Measurements from ENCODE around the gene EFCAB14.

Gene EFCAB14

DNA sequence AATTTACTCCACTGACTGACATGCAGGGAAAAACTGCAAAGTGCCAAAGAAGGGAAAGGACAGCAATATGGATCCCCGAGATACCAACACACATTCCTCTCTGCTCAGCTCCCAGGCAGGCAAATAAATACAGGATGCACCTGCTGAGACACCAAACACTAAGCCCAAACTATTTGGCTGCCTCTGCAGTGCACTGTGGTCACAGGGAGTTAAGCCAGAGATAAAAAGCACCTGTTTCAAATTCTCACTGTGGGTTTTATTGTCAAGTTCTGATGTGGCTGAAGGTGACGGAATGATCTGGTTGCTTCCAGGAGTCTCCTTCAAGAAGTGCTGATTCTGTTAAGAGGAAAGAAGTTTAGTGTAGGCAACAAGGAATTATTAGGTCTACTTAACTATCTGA is 29.6 kb downstream of the EFCAB14 start:
- H3K27me3 ChIP-seq (ENCODE audit: control insufficient read depth in 5 of 5, insufficient read depth in 4 of 5, low read length in 5 of 5): no peaks in the 10 kb centered on the region
- H3K36me3 ChIP-seq (ENCODE audit: control insufficient read depth in 5 of 5, insufficient read depth in 5 of 5, low read length in 5 of 5): peaks cover 42 to 74% (median 63%) of the 10 kb centered on the region in 5 donors
- H3K4me1 ChIP-seq (ENCODE audit: control insufficient read depth in 5 of 5, insufficient read depth in 5 of 5, low read length in 5 of 5): peaks cover 4 to 51% (median 31%) of the 10 kb centered on the region in 5 donors
- no peaks in the 10 kb centered on the region for H3K9me3 ChIP-seq (ENCODE audit: control insufficient read depth in 5 of 5, low read length in 5 of 5)
- no peak overlapping the region for H3K27ac ChIP-seq (ENCODE audit: low read depth, low read length)
- H3K9ac ChIP-seq (ENCODE audit: low read length in 5 of 5): no peak overlapping the region
- H3K4me3 ChIP-seq (ENCODE audit: low read depth in 1 of 5, low read length in 5 of 5): no peak overlapping the region

DNA sequence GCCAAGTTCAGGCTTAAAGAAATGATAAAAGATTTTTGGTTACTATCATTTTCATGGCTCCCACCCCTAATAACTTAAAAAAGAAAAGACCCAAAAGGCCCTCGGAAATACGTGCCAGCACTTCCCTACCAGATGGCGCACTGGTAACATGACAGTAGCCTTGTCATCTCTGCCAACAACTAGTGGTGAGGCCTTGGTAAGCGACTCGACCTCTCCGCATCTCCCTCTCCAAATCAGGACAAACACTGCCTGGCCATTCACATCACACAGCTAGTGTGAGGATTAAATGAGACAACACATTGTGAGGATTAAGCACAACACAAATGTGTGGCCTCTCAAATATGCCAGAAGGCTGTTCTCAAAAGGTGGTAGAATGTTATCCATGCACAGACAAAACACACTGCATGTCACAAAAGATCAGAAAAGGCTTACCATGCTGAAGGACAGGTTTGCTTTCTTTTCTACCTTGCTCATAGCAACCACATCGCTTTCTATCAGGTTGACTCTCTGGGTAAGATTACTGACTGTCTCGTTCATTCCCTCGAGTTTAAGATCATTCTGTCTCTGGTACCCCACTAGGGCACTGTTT is 30.9 kb downstream of the EFCAB14 start:
- H3K4me1 ChIP-seq (ENCODE audit: control insufficient read depth in 5 of 5, insufficient read depth in 5 of 5, low read length in 5 of 5): peaks cover 4 to 51% (median 31%) of the 10 kb centered on the region in 5 donors
- H3K27me3 ChIP-seq (ENCODE audit: control insufficient read depth in 5 of 5, insufficient read depth in 4 of 5, low read length in 5 of 5): no peaks in the 10 kb centered on the region
- no peak overlapping the region for H3K9ac ChIP-seq (ENCODE audit: low read length in 5 of 5)
- H3K4me3 ChIP-seq (ENCODE audit: low read depth in 1 of 5, low read length in 5 of 5): no peak overlapping the region
- H3K9me3 ChIP-seq (ENCODE audit: control insufficient read depth in 5 of 5, low read length in 5 of 5): no peaks in the 10 kb centered on the region
- H3K36me3 ChIP-seq (ENCODE audit: control insufficient read depth in 5 of 5, insufficient read depth in 5 of 5, low read length in 5 of 5): peaks cover 49 to 87% (median 76%) of the 10 kb centered on the region in 5 donors
- no peak overlapping the region for H3K27ac ChIP-seq (ENCODE audit: low read depth, low read length)

GRCh38 chr1:46687093-46687659 is 31.7 kb downstream of the EFCAB14 start:
- Histone ChIP-seq H3K9me3 (ENCODE audit: control insufficient read depth in 5 of 5, low read length in 5 of 5) (no peaks in the 10 kb centered on the region), H3K4me3 (ENCODE audit: low read depth in 1 of 5, low read length in 5 of 5) (no peak overlapping the region), H3K36me3 (ENCODE audit: control insufficient read depth in 5 of 5, insufficient read depth in 5 of 5, low read length in 5 of 5) (peaks cover 53 to 92% (median 82%) of the 10 kb centered on the region in 5 donors), H3K9ac (ENCODE audit: low read length in 5 of 5) (no peak overlapping the region), H3K27me3 (ENCODE audit: control insufficient read depth in 5 of 5, insufficient read depth in 4 of 5, low read length in 5 of 5) (no peaks in the 10 kb centered on the region), H3K4me1 (ENCODE audit: control insufficient read depth in 5 of 5, insufficient read depth in 5 of 5, low read length in 5 of 5) (peaks cover 4 to 57% (median 28%) of the 10 kb centered on the region in 5 donors), H3K27ac (ENCODE audit: low read depth, low read length) (peak overlapping the region; percentile 14)

- H3K9me3 ChIP-seq (ENCODE audit: control insufficient read depth in 5 of 5, low read length in 5 of 5): no peaks in the 10 kb centered on the region
- H3K27me3 ChIP-seq (ENCODE audit: control insufficient read depth in 5 of 5, insufficient read depth in 4 of 5, low read length in 5 of 5): no peaks in the 10 kb centered on the region
- H3K4me1 ChIP-seq (ENCODE audit: control insufficient read depth in 5 of 5, insufficient read depth in 5 of 5, low read length in 5 of 5): peaks cover 4 to 60% (median 23%) of the 10 kb centered on the region in 5 donors
- H3K36me3 ChIP-seq (ENCODE audit: control insufficient read depth in 5 of 5, insufficient read depth in 5 of 5, low read length in 5 of 5): peaks cover 62 to 92% (median 81%) of the 10 kb centered on the region in 5 donors
- no peak overlapping the region for H3K4me3 ChIP-seq (ENCODE audit: low read depth in 1 of 5, low read length in 5 of 5)
- H3K27ac ChIP-seq (ENCODE audit: low read depth, low read length): peak overlapping the region; percentile 14
- no peak overlapping the region for H3K9ac ChIP-seq (ENCODE audit: low read length in 5 of 5)
Measured at GRCh38 chr1:46686255-46686654, 32.7 kb downstream of the EFCAB14 start.

DNA sequence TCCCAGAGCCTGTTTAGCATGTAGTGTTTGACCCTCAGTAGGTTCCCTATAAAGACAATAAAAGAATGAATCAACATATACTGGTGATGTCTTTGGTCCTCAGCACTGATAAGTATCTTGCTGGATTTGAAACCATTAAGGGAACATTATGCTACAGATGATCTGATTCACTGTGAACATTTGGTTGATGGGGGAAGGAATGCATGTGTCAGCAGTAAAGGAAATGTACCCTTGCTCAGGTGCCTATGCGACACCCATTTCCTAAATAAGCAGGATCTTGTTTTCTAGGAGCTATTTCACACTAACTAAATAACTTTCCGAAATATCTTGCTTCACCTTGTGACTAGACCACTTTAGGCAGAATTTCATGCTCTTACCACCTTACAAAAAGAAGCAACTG is 34.2 kb downstream of the EFCAB14 start:
- no peaks in the 10 kb centered on the region for H3K27me3 ChIP-seq (ENCODE audit: control insufficient read depth in 5 of 5, insufficient read depth in 4 of 5, low read length in 5 of 5)
- no peak overlapping the region for H3K27ac ChIP-seq (ENCODE audit: low read depth, low read length)
- H3K4me3 ChIP-seq (ENCODE audit: low read depth in 1 of 5, low read length in 5 of 5): no peak overlapping the region
- peaks cover 67 to 92% (median 83%) of the 10 kb centered on the region in 5 donors for H3K36me3 ChIP-seq (ENCODE audit: control insufficient read depth in 5 of 5, insufficient read depth in 5 of 5, low read length in 5 of 5)
- H3K4me1 ChIP-seq (ENCODE audit: control insufficient read depth in 5 of 5, insufficient read depth in 5 of 5, low read length in 5 of 5): peaks cover 1 to 55% (median 17%) of the 10 kb centered on the region in 5 donors
- H3K9me3 ChIP-seq (ENCODE audit: control insufficient read depth in 5 of 5, low read length in 5 of 5): no peaks in the 10 kb centered on the region
- H3K9ac ChIP-seq (ENCODE audit: low read length in 5 of 5): no peak overlapping the region

GRCh38 chr1:46682064-46682463 is 36.9 kb downstream of the EFCAB14 start:
- H3K27me3 ChIP-seq (ENCODE audit: control insufficient read depth in 5 of 5, insufficient read depth in 4 of 5, low read length in 5 of 5): no peaks in the 10 kb centered on the region
- peaks cover 0 to 30% (median 2%) of the 10 kb centered on the region in 5 donors for H3K4me1 ChIP-seq (ENCODE audit: control insufficient read depth in 5 of 5, insufficient read depth in 5 of 5, low read length in 5 of 5)
- no peaks in the 10 kb centered on the region for H3K9me3 ChIP-seq (ENCODE audit: control insufficient read depth in 5 of 5, low read length in 5 of 5)
- H3K9ac ChIP-seq (ENCODE audit: low read length in 5 of 5): no peak overlapping the region
- H3K4me3 ChIP-seq (ENCODE audit: low read depth in 1 of 5, low read length in 5 of 5): no peak overlapping the region
- H3K36me3 ChIP-seq (ENCODE audit: control insufficient read depth in 5 of 5, insufficient read depth in 5 of 5, low read length in 5 of 5): peaks cover 66 to 94% (median 81%) of the 10 kb centered on the region in 5 donors
- no peak overlapping the region for H3K27ac ChIP-seq (ENCODE audit: low read depth, low read length)

GRCh38 chr1:46681333-46682034 is 37.4 kb downstream of the EFCAB14 start:
- H3K27ac ChIP-seq (ENCODE audit: low read depth, low read length): no peak overlapping the region
- no peak overlapping the region for H3K4me3 ChIP-seq (ENCODE audit: low read depth in 1 of 5, low read length in 5 of 5)
- H3K27me3 ChIP-seq (ENCODE audit: control insufficient read depth in 5 of 5, insufficient read depth in 4 of 5, low read length in 5 of 5): no peaks in the 10 kb centered on the region
- peaks cover 0 to 24% (median 0%) of the 10 kb centered on the region in 5 donors for H3K4me1 ChIP-seq (ENCODE audit: control insufficient read depth in 5 of 5, insufficient read depth in 5 of 5, low read length in 5 of 5)
- H3K9ac ChIP-seq (ENCODE audit: low read length in 5 of 5): no peak overlapping the region
- peaks cover 71 to 94% (median 76%) of the 10 kb centered on the region in 5 donors for H3K36me3 ChIP-seq (ENCODE audit: control insufficient read depth in 5 of 5, insufficient read depth in 5 of 5, low read length in 5 of 5)
- no peaks in the 10 kb centered on the region for H3K9me3 ChIP-seq (ENCODE audit: control insufficient read depth in 5 of 5, low read length in 5 of 5)

- Histone ChIP-seq H3K4me3 (ENCODE audit: low read depth in 1 of 5, low read length in 5 of 5) (no peak overlapping the region), H3K27ac (ENCODE audit: low read depth, low read length) (no peak overlapping the region), H3K9me3 (ENCODE audit: control insufficient read depth in 5 of 5, low read length in 5 of 5) (no peaks in the 10 kb centered on the region), H3K27me3 (ENCODE audit: control insufficient read depth in 5 of 5, insufficient read depth in 4 of 5, low read length in 5 of 5) (no peaks in the 10 kb centered on the region), H3K9ac (ENCODE audit: low read length in 5 of 5) (no peak overlapping the region), H3K36me3 (ENCODE audit: control insufficient read depth in 5 of 5, insufficient read depth in 5 of 5, low read length in 5 of 5) (peaks cover 66 to 92% (median 76%) of the 10 kb centered on the region in 5 donors), H3K4me1 (ENCODE audit: control insufficient read depth in 5 of 5, insufficient read depth in 5 of 5, low read length in 5 of 5) (peaks cover 0 to 17% (median 0%) of the 10 kb centered on the region in 5 donors)
Measured at GRCh38 chr1:46679789-46680573, 38.9 kb downstream of the EFCAB14 start.

DNA sequence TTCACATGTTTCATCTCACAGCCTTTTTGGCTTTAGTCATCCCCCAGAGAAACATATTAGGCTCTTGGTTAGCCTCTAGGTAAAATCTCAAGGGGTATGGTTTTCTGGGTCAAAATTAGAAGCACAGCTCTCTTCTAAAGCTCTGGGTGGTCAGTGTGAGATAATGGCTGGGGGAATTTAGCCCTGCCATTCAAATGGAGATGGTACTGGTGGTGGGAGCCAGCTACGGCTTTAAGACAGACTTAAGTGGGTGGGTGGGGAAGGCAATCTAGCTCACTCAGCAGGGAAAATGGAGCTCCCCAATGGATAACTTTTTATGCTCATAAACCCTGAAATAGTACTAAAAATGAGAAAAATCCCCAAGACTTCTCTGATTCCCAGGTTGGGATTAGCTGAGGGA is 41.6 kb downstream of the EFCAB14 start:
- Histone ChIP-seq H3K27ac (ENCODE audit: low read depth, low read length) (no peak overlapping the region), H3K4me3 (ENCODE audit: low read depth in 1 of 5, low read length in 5 of 5) (no peak overlapping the region), H3K36me3 (ENCODE audit: control insufficient read depth in 5 of 5, insufficient read depth in 5 of 5, low read length in 5 of 5) (peaks cover 52 to 89% (median 56%) of the 10 kb centered on the region in 5 donors)

More for the DNA sequence above, 41.6 kb downstream of the EFCAB14 start:
- Histone ChIP-seq H3K9me3 (ENCODE audit: control insufficient read depth in 5 of 5, low read length in 5 of 5) (no peaks in the 10 kb centered on the region), H3K9ac (ENCODE audit: low read length in 5 of 5) (no peak overlapping the region), H3K4me1 (ENCODE audit: control insufficient read depth in 5 of 5, insufficient read depth in 5 of 5, low read length in 5 of 5) (peaks cover 0 to 10% (median 0%) of the 10 kb centered on the region in 5 donors), H3K27me3 (ENCODE audit: control insufficient read depth in 5 of 5, insufficient read depth in 4 of 5, low read length in 5 of 5) (no peaks in the 10 kb centered on the region)

All from subcutaneous abdominal adipose tissue (tissue), 5 donors.